HUES64 (cell line): ENCODE measurements around the gene SRCAP.
A peak's percentile ranks its signal among the peaks of the same experiment; 100 is the strongest.

ENCODE experiments used
- H3K27ac ChIP-seq: 2 replicates; pipeline ENCODE4 v1.7.0; 2013; ENCODE audit warnings: low read depth, low read length, inconsistent platforms
- H3K27me3 ChIP-seq: 2 replicates; pipeline ENCODE4 v1.6.1; 2013; ENCODE audit warnings: mild to moderate bottlenecking, low read length; ENCODE audit not compliant: insufficient read depth
- H3K36me3 ChIP-seq: 2 replicates; pipeline ENCODE4 v1.6.1; 2013; ENCODE audit warnings: mild to moderate bottlenecking, low read length; ENCODE audit not compliant: insufficient read depth
- H3K4me1 ChIP-seq: 2 replicates; pipeline ENCODE4 v1.6.1; 2013; ENCODE audit warnings: mild to moderate bottlenecking, low read length, moderate library complexity; ENCODE audit not compliant: insufficient read depth
- H3K4me3 ChIP-seq: 2 replicates; pipeline ENCODE4 v1.5.1; 2013; ENCODE audit warnings: mild to moderate bottlenecking, low read length, moderate library complexity
- H3K9ac ChIP-seq: 2 replicates; pipeline ENCODE4 v1.6.1; 2013; ENCODE audit warnings: mild to moderate bottlenecking, low read depth, low read length
- H3K9me3 ChIP-seq: 2 replicates; pipeline ENCODE4 v1.6.1; 2013; ENCODE audit warnings: low read depth, low read length; ENCODE audit not compliant: insufficient read depth
- WGBS: fragments of 150-250, 120-280 bp; methylation state at CpG from one replicate; pipeline ENCODE4 v1.1.7; 2013; ENCODE audit warnings: missing lambda C conversion rate; 5-methylcytosine and 5-hydroxymethylcytosine counted together

SRCAP gene

DNA sequence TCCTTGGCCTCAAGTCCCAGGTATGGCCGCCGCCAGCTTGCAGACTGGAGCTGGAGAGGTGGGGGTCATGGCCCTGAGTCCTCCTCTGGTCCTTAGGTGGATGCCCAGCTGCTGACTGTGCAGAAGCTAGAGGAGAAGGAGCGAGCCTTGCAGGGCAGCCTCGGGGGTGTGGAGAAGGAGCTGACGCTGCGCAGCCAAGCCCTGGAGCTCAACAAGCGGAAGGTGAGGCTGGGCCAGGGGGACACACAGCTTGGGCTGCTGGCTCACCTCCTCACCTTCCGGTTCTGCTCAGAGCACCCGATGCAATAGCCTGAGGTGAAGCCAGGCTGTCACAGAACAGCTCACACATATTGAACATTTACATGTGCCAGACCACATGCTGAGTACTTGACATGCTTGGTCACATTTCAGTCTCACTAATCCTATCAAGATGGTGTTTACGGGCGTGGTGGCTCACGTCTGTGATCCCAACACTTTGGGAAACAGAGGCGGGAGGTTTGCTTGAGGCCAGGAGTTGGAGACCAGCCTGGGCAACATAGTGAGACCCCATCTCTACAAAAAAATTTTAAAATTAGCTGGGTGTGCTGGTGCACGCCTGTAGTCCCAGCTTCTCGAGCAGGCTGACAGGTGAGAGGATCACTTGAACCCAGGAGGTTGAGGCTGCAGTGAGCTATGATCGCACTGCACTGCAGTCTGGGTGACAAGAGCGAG, 70.6 kb downstream of the SRCAP start:
- H3K9ac ChIP-seq = no peak overlapping the region
- no peaks in the 10 kb centered on the region for H3K4me1 ChIP-seq
- H3K4me3 ChIP-seq = no peak overlapping the region
- H3K36me3 ChIP-seq = peaks cover 98% of the 10 kb centered on the region
- H3K9me3 ChIP-seq = no peaks in the 10 kb centered on the region
- WGBS = 95% methylated on average over 16 of the region's 17 CpGs
- no peaks in the 10 kb centered on the region for H3K27me3 ChIP-seq
- no peak overlapping the region for H3K27ac ChIP-seq

DNA sequence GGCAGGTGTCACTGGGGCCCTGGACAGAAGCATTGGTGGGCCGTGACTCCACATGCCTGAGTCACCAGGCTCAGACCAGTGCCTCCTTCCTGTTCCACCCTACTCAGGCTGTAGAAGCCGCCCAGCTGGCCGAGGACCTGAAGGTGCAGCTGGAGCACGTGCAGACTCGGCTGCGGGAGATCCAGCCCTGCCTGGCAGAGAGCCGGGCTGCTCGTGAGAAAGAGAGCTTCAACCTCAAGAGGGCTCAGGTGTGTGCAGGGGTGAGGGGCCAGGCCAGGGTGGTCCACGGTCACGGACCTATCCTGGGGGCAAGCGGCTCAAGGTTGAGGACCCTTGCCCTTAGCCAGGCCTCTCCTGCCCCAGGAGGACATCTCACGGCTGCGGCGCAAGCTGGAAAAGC, 72.8 kb downstream of the SRCAP start:
- peaks cover 76% of the 10 kb centered on the region for H3K36me3 ChIP-seq
- no peak overlapping the region for H3K4me3 ChIP-seq
- no peaks in the 10 kb centered on the region for H3K27me3 ChIP-seq
- H3K27ac ChIP-seq = no peak overlapping the region
- no peaks in the 10 kb centered on the region for H3K4me1 ChIP-seq
- no peak overlapping the region for H3K9ac ChIP-seq
- no peaks in the 10 kb centered on the region for H3K9me3 ChIP-seq
- WGBS = 94% methylated on average over 14 of the region's 14 CpGs

DNA sequence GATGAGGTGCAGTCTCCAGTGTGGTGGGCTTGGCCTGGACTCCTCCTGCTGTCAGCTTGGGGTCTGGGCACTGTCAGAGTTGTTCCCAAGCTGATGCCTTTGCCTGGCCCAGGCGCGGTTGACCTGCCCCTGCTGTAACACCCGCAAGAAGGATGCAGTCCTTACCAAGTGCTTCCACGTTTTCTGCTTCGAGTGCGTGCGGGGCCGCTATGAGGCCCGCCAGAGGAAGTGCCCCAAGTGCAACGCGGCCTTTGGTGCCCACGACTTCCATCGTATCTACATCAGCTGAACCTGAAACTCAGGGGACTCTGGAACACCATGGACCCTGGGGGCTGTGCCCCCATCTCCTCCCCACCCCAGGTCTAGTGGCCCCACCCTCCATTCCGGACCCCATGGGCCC, 74.9 kb downstream of the SRCAP start:
- H3K9ac ChIP-seq = no peak overlapping the region
- WGBS = 93% methylated on average over 14 of the region's 14 CpGs
- no peaks in the 10 kb centered on the region for H3K9me3 ChIP-seq

DNA sequence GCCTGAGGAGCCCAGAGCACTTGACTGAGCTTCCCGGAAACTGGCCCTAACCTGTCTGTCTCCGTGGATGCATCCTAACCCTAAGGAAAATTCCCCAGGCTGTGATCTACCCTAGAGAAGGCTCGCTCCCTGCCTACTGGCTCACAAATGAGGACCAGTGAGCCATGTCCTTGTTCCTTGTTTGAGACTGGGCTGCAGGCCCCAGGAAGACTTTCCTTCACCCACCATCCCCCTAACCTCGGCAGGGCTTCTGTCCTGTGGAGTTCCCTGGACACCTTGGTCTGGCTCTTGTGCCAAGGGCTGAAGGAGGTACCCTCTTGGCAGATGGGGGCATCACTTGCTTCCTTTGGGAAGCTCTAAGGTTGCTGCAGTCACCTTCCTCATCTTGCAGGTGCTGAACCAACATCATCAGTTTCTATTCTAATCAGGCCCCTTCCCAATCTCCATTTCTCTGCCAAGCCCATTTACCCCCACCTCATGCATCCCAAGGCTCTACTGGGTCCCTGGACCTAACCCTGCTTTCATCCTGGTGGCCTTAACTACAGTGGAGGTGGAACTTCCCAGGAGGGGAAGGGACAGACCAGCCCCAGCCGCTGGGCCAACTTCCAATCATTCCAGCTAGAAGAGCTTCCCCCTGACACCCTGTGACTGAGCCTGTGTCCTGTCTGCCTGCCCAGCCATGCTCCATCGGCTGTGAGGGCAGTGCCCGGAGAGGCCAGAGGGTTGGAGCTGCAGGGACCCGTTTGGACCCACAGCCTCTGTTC, 75.6 kb downstream of the SRCAP start:
- Histone ChIP-seq H3K36me3 (peaks cover 52% of the 10 kb centered on the region), H3K4me1 (peaks cover 4% of the 10 kb centered on the region), H3K27ac (no peak overlapping the region), H3K9ac (no peak overlapping the region), H3K27me3 (no peaks in the 10 kb centered on the region), H3K4me3 (peak overlapping the region; percentile 66), H3K9me3 (no peaks in the 10 kb centered on the region)
- 76% methylated on average over 8 of the region's 8 CpGs for WGBS

More for the DNA sequence above, 74.9 kb downstream of the SRCAP start:
- Histone ChIP-seq H3K36me3 (peaks cover 55% of the 10 kb centered on the region), H3K27ac (no peak overlapping the region), H3K4me1 (peaks cover 4% of the 10 kb centered on the region), H3K4me3 (no peak overlapping the region), H3K27me3 (no peaks in the 10 kb centered on the region)

DNA sequence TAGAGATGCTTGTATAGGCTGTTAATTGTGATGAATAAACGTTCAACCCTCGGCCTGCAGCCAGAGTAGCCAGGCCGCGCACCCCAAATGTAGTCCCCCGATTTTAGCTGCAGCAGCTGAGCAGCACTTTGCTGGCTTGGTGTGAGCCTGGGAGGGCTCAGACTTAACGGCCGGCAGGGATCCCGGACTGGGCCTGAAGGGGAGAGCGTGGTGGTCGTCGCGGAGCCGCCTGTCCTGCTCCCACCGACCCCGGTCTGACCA, 76.1 kb downstream of the SRCAP start:
- no peaks in the 10 kb centered on the region for H3K9me3 ChIP-seq
- no peak overlapping the region for H3K27ac ChIP-seq
- no peaks in the 10 kb centered on the region for H3K27me3 ChIP-seq
- peaks cover 4% of the 10 kb centered on the region for H3K4me1 ChIP-seq
- 22% methylated on average over 15 of the region's 15 CpGs for WGBS
- peaks cover 50% of the 10 kb centered on the region for H3K36me3 ChIP-seq
- H3K4me3 ChIP-seq = peak overlapping the region; percentile 66
- 0 out of 2 replicates have a peak overlapping the region, but pooled peaks have one; percentile 87 for H3K9ac ChIP-seq

DNA sequence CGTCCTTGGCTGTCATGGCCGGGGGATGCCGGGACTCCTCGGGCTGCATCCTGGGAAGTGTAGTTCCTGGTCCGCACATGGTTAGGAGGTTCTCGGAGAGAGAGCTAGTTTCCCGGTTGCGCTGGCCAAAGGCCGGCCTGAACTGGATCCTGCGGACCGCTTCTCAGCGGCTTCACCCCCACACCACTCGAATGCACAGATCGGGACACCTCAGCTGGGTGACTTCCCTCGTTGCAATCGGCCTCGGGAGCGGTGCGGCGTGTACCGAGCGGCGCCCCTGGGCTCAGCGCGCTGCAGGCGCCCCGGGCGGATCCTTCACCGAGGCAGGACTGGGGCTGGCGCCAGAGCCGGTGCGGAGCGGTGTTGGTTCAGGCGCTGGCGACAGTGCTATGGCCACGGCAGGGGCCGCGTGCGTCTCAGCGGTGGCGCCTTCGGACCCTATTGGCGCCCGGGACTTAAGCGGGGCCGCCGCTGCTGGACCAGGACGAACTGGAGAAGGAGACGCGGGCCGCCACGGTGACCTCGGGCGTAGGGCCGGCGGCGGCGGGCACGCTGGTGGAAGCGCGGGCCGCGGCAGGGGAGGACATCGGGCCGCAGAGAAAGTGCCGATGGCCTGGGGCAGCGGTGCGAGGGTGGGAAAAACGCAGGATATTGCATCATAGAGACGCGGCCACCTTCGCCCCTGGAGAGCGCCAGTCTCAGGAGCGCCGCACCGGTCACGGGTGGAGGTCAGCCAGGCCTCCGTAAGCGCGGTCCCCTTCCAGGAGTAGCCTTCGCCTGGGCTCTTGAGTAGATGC, 76.6 kb downstream of the SRCAP start:
- peak overlapping the region; percentile 94 for H3K27ac ChIP-seq
- H3K9me3 ChIP-seq = no peaks in the 10 kb centered on the region
- under 1% methylated on average over 81 of the region's 81 CpGs for WGBS
- H3K9ac ChIP-seq = peak overlapping the region; percentile 87
- no peaks in the 10 kb centered on the region for H3K27me3 ChIP-seq
- peak overlapping the region; percentile 66 for H3K4me3 ChIP-seq
- peaks cover 46% of the 10 kb centered on the region for H3K36me3 ChIP-seq
- peaks cover 4% of the 10 kb centered on the region for H3K4me1 ChIP-seq

DNA sequence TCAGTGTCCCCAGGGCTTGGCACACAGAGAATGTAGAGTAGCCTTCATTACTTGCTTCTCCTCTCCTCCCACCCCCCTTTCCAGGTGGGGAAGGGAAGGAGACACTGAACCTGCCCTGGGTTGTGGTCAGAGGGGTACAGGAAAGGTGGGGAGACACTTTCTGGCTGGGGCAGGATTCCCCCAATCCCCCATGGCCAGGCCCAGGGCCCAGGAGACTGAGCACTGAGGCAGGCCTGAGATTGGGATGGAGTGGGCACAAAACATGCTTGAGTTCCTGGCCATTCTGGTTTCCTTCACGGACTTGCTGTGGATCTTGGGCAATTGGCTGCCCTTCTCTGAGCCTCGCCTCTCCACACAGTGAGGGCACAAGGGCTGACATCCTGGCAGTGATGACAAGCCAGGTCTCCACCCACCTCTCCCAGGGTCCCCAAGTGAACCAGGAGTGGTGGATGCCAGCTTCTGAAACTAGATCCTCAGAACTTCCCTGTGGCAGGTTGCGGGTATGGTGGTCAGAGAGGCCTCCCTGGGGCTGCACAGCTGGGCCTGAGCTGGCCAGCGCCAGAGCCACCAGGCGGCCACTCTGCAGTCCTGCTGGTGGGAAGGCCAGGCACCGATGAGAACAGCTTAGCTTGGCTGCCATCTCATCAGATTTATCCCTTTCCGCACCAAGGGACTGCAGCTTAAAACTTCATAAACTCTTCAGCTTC, 78.8 kb downstream of the SRCAP start:
- Histone ChIP-seq H3K9me3 (no peaks in the 10 kb centered on the region), H3K27ac (no peak overlapping the region), H3K4me3 (no peak overlapping the region), H3K9ac (no peak overlapping the region), H3K36me3 (peaks cover 46% of the 10 kb centered on the region), H3K4me1 (peaks cover 4% of the 10 kb centered on the region), H3K27me3 (no peaks in the 10 kb centered on the region)
- WGBS = 87% methylated on average over 7 of the region's 7 CpGs

DNA sequence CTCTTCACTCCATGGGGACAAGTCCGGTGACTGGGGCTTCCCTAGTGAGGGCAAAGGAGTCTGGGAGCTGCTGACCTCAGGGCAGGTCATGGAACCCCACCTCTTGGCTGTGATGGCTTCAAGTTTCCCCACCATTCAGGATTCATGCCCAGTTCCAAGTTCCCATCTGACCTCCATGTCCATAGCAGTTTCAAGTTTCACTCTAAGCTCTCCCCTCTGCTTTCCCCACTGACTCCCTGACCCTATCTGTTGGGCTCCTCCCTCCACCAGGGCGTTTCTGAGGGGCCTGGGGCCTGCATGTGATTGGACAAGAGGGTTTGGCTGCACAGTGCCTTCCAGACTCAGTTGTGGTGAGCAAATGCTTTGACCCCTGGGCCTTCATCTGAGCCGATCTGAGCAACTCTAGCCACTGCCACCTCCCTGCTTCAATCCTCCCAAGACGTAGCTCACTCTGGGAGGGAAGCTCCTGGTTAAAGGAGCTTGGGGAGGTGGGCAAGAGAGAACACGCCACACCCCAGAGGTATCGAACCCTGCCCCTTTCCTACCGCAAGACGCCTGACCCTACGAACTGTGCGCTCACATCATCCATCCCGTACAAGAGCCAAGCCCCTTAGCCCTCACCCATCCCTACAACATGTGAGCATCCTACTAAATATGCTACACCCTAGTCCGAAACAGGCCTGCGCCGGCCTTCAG, 79.7 kb downstream of the SRCAP start:
- no peak overlapping the region for H3K4me3 ChIP-seq
- H3K9me3 ChIP-seq = no peaks in the 10 kb centered on the region
- H3K27ac ChIP-seq = no peak overlapping the region
- H3K36me3 ChIP-seq = peaks cover 46% of the 10 kb centered on the region
- H3K27me3 ChIP-seq = no peaks in the 10 kb centered on the region
- peaks cover 4% of the 10 kb centered on the region for H3K4me1 ChIP-seq
- H3K9ac ChIP-seq = no peak overlapping the region
- whole genome bisulfite sequencing = 87% methylated on average over 14 of the region's 14 CpGs

DNA sequence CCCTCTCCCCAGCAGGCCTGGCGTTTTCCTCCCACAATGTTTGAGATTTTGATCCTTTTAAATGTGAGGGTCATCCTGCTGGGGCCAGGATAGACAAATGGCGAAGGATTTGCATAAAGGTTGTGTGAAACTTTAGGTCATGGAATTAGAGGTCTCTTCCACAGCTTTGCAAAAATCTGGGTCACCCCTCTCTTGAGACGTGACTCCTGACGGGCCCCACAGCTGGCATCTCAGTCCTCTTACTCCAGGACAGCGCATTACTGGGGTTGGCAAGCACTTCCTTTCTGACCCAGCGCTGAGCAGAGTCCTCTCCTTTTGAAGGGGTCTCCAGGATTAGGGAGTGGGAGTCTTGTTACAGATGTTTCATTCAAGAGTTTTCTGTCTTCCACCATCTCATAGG, 80.6 kb downstream of the SRCAP start:
- 92% methylated on average over 6 of the region's 6 CpGs for WGBS
- Histone ChIP-seq H3K27ac (no peak overlapping the region), H3K9me3 (no peaks in the 10 kb centered on the region), H3K4me3 (no peak overlapping the region), H3K36me3 (peaks cover 38% of the 10 kb centered on the region), H3K27me3 (no peaks in the 10 kb centered on the region), H3K9ac (no peak overlapping the region), H3K4me1 (peaks cover 4% of the 10 kb centered on the region)

DNA sequence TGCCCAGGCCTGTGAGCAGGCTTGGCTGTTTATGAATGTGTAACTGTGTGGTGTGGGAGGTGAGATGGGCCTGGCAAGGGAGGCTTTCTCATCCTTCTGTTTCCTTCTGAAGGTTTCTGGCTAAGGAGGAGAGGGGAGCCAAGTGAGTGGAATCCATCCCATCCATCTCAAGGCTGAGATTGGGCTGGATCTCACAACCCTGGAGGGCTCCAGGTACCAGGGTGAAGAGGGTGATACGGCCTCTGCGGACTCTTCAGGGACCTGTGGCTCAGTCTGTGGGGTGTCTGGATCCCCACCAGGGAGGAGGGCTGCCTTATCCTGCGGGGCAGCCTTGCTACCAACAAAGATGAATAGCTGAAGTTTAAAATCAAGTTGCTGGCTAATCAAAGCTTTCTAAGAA, 81.0 kb downstream of the SRCAP start:
- Histone ChIP-seq H3K9ac (no peak overlapping the region), H3K4me1 (peaks cover 4% of the 10 kb centered on the region), H3K36me3 (peaks cover 38% of the 10 kb centered on the region), H3K9me3 (no peaks in the 10 kb centered on the region), H3K27me3 (no peaks in the 10 kb centered on the region), H3K27ac (no peak overlapping the region), H3K4me3 (no peak overlapping the region)
- WGBS = 99% methylated on average over 3 of the region's 3 CpGs
